HG02588 (cell line): Measurements from ENCODE around the gene CES1.
"Not testable (repeated sequence)": the region's sequence is repeated elsewhere in the genome, so short reads cannot be mapped to it uniquely, and the experiment has no call there.

ENCODE experiments used
- ATAC-seq: cut with Tn5 transposase; IDR thresholded peaks from one replicate; pipeline ENCODE4 v1.9.1; 2021; ENCODE audit warnings: mild to moderate bottlenecking, moderate library complexity; ENCODE audit not compliant: unreplicated experiment

The CES1 gene

DNA sequence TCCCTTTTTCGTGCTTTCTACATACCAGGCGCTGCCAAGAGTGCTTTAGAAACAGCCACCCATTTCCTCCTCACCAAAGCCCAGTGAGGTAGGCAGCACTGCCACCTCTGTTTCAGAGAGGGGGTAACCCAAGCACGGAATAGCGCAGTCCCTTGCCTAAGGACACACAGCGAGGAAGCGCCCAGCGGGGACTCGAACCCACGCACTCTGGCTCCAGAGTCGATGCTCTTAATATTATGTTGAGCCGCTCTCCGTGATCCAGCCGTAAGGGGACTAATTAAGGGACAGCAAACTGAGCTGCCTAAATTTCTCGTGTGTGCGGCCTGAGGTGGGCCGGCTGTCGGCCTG is 497 bp downstream of the CES1 start:
- ATAC-seq, result no peak

DNA sequence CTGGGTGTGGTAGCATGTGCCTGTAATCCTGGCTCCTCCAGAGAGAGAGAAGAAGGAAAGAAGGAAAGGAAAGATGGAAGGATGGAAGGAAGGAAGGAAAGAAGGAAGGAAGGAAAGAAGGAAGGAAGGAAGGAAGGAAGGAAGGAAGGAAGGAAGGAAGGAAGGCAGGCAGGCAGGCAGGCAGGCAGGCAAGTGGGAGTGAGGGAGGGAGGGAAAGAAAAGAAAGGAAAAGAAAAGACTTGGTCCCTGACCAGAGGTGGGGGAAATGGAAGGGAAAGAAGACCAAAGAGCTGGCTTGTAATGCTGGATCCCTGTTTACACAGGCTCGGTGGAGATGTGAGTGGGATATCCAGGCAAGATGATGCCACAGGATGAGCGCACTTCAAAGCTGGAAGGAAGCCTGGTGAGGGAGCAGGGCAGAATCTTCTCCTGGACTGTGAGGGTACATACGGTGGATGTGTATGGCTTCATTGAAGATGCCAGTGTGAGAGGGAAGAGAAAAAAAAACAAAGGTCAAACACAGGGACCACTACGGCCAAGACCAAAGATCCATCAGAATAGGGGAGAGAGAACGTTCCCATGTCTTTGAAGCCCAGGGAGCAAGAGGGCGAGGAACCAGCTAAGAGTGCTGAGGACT is 2.1 kb downstream of the CES1 start:
- ATAC-seq, result no peak

DNA sequence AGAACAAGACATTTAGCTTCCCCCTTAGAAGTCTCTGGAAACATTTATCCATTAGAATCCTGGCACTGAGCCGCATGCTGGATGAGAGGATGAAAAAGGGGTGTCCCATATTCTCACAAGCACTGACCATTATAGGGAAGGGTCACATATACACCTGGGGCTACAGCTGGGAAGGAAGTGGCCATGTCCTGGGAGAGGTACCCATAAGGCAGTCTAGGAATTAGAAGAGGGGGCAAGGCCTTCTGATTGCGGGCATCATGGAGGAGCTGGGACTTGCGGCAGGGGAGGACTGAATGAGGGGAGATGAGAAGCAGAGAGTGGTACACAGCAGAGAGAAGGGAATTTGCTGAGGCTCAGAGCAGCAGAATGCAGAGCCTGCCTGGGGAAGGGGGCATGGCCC is 3.7 kb downstream of the CES1 start:
- not testable (repeated sequence) for ATAC-seq

DNA sequence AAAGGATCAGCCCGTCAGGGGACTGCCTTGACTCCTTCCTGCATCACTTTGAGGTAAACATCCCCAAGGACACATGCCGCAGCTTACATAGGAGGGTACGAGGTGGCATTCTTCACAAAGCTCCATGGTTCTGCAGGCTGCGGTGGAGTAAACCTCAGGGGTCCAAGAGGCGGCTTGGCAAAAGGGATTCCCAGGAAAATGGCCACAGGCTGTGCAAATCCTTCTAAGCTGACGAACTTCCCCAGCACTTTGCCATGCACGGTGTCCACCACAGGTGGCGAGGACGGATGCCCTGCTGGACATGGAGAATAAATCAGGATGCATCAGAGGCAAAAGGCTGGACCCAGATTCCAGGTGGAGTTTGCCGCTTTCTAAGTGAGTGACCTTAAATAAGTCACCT is 4.2 kb downstream of the CES1 start:
- ATAC-seq, result no peak

DNA sequence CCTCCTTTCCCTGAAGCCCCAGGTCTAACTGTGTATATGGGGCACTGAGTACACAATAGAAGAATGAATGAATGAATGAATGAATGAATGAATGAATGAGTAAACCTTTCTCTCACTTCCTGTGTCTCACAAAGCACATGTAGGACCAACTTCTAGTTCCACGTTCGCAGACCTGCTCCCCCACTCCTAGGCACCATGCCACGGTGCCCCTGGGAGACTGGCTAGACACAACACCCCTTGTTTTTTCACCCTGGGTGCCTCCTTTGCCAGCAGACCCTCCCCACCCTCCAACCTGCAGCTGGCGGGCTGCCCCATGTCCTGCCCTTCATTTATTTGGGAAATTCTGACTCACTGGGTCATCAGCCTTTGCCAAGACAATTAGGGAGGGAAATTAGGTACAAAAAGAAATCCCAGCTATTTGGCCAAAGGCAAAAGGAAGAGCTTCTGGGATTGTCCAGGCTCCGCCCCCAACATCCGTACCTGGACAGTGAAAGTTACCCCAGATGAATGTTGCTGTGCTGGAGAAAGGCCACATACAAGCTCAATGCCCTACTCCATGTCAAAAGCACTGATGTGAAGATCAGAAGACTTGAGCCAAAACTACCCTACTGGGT is 7.7 kb downstream of the CES1 start:
- ATAC-seq, result no peak

DNA sequence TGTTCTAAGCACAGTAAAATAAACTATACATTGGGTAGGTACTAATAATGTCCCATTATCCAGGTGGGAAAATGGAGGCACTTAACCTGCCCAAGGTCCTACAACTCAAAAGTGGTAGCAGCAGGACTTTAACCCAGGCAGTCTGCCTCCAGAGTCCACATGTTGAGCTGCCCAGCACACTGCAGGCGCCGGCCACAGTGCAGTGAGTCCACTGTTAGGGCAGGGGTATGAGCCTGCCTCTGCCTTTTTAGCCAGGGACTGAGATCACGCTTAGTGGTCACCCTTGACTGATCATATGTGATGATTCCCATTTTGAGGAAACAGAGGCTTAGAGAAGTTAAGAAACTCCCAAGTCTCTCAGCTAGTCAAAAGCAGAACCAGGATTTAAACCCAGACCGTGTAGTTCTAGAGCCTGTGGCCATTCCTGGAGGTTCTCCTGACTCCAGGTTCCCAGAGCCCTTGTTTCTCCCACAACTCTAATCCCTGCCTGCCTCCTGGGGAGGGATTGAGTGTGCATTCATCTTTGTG is 8.4 kb downstream of the CES1 start:
- ATAC-seq, result no peak

DNA sequence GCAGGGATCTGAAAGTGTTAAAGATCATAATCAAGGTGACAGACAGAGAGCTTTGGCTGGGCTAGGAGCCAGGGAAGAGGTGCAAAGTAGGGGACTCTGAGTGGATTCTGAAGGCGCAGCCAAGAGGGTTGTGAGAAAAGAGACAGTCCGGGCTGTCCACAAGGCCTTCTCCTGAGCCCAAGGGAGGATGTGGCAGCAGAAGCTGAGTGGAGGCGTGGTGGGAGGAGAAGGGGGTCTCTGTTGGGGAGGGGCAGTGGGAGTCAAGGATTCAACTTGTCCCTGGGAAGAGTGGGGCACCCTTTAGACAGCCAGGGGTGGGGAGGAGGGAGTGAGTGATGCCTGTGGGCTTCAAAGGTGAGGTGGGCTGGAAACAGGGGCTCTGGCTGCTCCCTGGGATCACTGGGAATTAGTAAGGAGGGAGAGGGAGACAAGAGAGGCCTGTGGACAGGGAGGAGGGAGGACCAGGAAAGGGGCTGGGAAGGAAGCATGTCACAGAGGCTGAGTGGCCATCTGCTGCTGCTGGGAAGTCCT is 10.6 kb downstream of the CES1 start:
- ATAC-seq, result no peak

DNA sequence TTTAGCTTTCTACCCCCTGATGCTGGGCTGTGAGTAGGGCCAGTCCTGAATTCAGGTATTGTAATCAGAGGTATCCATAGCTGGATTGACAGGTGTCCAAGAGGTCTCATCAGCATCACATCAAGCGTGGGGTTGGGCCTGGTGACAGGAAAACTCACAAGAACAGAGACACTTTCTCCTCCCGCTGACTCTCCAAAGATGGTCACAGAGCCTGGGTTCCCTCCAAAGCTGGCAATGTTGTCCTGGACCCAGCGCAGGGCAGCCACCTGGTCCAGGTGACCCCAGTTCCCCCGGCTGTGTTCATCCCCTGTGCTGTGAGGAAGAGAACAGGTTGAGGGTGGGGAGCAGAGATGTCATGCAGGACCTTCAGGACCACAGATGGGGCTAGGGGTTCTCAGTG is 11.7 kb downstream of the CES1 start:
- no peak for ATAC-seq

DNA sequence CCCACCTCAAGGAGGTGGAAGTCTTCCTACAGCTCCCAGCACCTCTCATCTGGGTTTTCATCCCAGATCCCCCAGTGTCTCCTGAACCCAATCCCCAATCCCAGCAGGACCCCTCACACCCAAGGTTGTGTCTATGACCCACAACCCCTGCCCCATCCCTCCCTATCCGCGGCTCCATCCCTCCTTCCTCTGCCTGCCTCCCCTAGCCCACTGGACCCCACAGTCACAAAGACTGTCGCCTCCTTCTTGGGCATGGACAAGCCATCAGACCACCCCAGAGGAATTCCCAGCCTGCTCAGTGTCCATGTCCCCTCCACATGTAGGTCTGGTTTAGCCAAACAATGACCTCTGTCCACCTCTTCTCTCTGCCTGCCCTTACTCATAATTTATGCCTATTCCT is 12.3 kb downstream of the CES1 start:
- ATAC-seq, result no peak

DNA sequence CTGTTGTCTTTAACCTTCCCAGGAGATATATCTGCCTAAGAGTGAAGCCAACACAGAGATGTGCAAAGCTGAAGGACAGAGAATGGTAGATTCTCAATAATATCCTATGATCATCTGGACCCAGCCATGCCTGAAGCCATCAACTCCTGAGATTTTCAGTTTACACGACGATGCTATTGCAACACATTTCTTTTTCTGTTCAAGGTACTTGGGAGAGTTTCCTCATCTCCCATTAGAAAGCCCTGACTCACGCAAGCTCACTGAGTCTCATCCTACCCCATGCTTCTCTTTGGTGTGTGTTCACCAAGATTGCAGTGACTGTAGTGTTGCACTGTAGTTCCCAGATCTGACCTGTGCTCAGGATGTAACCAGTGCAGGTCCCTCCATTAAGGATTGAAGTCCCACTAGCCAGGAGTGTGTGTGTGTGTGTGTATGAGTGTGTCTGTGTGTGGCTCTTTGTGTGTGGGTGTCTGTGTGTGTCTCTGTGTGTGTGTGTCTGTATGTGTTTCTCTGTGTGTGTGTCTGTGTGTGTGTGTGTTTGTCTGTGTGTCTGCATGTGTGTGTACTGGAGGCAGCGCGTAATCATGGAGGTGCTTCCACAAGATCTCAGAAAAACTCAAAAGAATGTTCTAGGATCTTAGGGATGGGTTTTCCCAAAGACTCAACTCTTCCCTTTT is 15.5 kb downstream of the CES1 start:
- no peak for ATAC-seq

DNA sequence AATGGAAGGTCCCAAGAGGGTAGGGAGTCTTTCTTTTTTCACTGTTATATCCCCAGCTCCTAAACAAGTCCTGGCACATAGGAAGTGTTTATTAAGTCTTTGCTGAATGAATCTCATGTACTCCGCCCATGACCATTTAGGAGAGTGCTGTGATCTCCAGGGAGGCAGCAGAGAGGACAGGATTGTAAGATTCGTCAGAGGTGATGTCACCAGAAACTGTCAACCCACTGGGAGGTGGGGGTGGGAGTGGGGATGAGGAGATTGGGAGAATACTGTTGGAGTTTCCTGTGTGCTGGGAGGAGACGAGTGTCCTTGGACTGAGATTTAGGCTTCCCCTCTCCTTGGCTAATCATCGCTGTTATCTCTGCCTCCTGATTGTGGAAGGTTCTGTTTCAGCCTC is 16.7 kb downstream of the CES1 start:
- not testable (repeated sequence) for ATAC-seq

DNA sequence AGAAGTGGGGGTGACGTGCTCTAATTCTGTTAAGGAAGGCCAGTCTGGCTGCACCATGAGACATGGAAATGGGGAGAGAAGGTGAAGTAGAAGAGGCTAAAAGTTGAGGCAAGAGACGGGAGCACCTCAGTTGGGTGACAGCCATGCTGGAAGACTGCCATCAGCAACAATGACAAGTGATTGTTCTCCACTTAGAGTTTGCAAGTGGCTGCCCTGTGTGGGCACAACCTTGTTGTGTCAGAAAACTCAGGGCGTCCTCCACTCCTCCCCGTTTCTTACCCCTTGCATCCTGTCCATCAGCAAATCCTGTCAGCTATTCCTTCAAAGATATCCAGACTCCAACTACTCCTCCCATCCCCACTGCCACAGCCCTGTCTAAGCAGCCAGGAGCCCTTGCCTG is 17.6 kb downstream of the CES1 start:
- ATAC-seq, result no peak

DNA sequence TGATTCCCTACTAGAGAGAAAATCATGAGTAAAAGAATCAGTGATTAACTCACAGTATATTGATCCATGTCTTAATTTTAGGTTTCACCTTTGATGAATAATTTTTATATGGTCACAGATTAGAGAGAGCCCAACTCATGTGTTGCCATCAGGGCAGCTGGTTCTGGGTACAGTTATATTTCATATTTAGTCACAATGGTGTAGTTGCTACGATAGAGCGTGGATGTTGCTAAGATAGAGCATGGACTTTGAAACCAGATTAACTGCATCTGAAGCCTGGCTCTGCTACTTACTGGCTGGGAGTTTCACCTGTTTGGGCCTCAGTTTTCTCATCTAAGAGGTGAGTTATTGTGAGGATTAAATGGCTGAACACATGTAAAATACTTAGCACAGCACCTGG is 18.7 kb downstream of the CES1 start:
- ATAC-seq, result not testable (repeated sequence)

DNA sequence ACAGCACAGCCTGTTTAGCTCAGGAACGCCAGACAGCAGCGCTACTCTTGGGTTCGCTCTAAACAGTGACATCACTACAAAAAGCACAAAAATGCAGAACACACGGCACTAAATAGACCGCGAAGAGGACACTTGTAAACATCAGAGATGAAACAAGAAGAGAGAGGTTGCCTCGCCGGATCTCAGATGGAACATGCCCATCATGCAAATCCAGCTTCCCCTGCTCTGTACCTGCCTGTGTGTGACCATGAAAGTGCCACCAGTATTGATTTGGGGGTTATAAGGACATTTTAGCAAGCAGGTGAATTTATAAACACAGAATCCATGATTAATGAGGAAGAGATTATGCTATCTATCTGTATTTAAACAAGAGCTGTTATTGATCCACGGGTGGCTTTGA is 19.2 kb downstream of the CES1 start:
- ATAC-seq, result not testable (repeated sequence)

DNA sequence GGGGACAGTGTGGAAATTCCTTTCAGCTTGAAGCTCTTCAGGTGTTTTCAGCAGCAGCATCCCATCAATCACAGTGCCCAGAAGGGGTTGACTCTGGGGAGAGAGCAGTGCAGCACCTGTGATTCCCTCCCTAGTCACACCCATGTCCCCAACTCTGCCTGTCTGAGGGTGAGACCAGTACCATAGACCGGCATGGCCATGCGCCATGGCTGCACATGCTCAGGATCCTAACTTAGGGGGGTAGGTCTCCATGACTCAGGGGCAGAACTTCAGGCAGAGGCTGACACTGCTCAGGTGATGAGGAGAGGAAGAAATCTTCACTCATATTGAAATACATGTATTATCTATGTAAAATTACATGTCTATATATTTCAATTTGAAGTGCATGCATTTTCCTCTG is 19.9 kb downstream of the CES1 start:
- no peak for ATAC-seq

DNA sequence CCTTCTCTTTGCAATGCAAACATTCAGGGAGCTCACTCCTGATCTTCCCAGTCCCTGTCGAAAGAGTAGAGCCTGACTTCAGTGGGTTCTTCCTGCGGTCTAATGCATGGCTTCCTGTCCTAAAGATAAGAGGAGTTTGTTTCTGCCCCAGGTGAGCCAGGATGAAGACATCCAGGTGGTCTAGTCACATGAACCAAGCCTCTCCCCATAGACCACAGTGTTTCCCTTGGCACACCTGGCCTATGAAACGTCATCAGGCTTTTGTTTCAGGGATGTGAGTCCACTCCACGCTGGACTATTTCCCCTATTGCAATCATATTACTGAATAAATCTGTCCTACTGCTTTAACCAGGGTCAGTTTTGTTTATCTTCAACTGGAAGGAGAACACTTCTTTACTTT is 21.1 kb downstream of the CES1 start:
- no peak for ATAC-seq

DNA sequence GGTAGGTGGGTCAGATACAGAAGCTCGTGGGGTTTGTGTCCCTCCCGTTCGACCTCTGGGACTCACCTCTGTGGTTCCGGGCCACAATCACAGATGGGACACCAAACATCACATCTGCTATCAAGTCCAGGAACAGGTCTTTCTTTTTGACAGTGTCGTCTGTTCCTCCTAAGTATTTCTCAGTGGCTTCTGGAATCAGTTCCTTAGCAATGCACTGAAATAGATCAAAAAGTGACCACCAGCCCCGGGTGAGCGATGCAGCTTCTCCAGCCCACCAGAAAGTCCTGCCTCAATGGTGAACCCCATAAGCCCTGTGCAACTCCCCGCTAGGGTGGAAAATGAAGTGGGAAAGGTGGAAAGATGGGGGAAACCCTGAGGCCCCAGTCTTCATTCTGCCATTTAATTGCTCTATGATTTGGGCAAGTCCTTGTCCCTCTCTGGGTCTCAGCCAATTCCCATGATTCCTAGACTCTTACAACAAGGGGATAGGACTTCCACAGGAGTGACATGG is 22.4 kb downstream of the CES1 start:
- no peak for ATAC-seq

DNA sequence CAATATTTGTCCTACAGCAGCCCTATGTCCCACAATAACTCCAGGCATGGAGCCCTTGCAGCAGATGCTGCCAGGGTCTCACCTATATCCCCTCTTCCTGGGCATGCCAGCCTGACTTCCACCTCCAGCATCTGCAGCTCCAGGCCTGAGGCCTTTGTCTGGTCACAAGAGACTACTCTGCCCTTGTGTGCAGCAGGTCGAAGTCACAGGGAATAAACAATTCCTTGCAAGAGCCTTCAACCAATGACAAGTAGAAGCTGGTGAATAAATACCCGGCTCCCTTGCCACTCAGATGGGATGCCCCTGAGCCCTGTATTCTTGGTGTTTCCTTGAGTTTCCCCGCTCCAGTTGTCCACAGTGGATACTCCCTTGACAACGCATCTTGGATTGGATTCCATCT is 23.0 kb downstream of the CES1 start:
- ATAC-seq, result no peak

DNA sequence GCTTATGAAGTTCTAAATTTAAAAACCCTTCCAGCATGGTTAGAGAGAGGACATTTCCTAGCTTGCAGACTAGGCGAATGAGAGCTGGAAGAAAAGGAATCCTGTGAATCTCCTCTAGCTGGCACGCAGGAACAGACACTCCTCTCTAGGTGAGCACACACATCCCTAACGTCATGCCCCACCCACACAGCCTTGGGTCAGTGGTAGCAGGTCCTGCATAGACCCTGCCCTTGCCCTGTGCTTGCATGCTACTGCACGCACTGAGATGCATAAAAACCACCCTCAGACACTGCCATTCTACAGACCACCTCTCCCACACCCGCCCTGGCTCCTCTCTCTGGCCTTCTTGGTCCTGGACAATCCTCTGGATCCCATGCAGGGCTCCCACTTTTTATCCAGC is 23.5 kb downstream of the CES1 start:
- ATAC-seq, result no peak

DNA sequence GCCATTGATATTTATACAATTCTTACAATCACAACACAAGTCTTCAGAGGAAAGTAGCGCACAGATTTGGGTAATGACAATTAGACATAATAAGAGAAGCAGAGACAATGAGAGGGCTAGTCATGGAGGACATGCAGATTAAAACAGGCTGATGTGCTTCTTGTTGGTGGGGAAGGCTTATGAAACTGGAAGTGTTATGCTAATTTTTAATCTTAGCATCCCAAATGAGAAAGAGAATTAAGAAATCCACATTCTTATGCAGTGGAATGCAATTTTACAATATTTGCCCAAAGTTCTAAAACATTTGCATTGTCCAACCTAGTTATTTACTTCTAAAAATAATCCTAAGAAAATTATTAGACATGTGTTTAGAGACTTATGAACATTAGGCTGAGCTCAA is 24.6 kb downstream of the CES1 start:
- ATAC-seq, result not testable (repeated sequence)

DNA sequence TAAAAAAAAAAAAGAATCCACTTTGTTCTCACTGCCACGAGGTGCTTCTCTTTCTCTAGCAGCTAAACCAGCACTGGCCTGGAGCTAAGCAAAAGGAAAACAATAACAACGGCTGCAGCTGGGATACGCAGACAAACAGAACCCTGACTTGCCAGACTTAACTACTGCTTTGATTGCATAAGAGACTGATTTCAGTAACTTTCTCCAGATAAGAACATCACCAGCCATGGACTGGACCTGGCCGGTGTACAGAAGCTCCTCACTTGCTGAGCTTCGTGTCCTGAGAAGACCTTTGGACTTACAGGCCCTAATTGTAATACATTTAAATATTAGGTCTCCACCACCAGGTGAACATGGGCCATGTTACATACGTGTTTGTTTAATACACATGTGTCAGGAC is 27.8 kb downstream of the CES1 start:
- ATAC-seq, result not testable (repeated sequence)

DNA sequence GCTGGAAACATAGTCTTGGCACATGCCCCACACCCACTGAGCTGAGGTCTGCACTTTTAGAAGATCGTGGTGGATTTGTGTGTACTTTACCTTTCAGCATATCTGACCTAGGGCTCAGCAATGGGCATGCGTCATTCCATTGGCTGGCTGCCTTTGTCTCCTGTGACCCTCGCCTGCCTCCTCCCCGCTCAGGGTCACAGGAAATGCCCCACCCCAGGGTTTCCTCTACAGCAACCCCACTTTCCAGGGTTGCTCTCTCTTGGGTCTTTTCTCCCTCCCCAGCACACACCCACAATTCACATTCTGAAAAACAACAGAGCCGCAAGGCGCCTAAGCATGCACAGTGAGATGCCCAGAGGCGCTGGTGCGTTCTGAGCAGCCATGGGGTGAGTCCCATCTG is 29.2 kb downstream of the CES1 start:
- not testable (repeated sequence) for ATAC-seq
